HepG2 (cell line): ENCODE results near the gene TFF1. TPM values are rescaled to one million over a fixed set of nuclear protein-coding genes. Genes with fewer than 3 reads are reported as not detected.

ENCODE experiments used
- AGO2 ChIP-seq: fragments of 200-400 bp; formaldehyde crosslinking; optimal IDR thresholded peaks from 2 replicates; pipeline ENCODE3; 2017; ENCODE audit warnings: mild to moderate bottlenecking, low read depth, low read length, moderate library complexity
- CREB3 ChIP-seq: sonication (generic); formaldehyde crosslinking; IDR thresholded peaks from 2 replicates; pipeline ENCODE4 v1.5.0; 2020; ENCODE audit warnings: missing genetic modification reagents
- FOXP1 ChIP-seq, 2 experiments: fragments of 450-650 bp in 1 of 2; IDR thresholded peaks; 2 replicates each; pipeline ENCODE4 v1.6.1; 2017 to 2018; ENCODE audit warnings: antibody characterized with exemption in 1 of 2
- MAX ChIP-seq: IDR thresholded peaks from 2 replicates; pipeline ENCODE4 v1.6.1; 2012; ENCODE audit warnings: inconsistent platforms
- RBM39 ChIP-seq: fragments of 200-400 bp; formaldehyde crosslinking; IDR thresholded peaks from one replicate; pipeline ENCODE4 v1.6.1; 2018; ENCODE audit warnings: antibody characterized with exemption, mild to moderate bottlenecking, low read depth, low read length; ENCODE audit not compliant: poor library complexity, severe bottlenecking
- SIX1 ChIP-seq: sonication (generic); formaldehyde crosslinking; IDR thresholded peaks from 2 replicates; pipeline ENCODE4 v1.4.0; 2020; ENCODE audit warnings: missing genetic modification reagents, borderline replicate concordance
- TEAD2 ChIP-seq: sonication (generic); formaldehyde crosslinking; IDR thresholded peaks from 2 replicates; pipeline ENCODE4 v1.9.0; 2021; ENCODE audit warnings: missing genetic modification reagents
- ZBTB49 ChIP-seq: sonication (generic); formaldehyde crosslinking; IDR thresholded peaks from 2 replicates; pipeline ENCODE4 v1.4.0; 2020; ENCODE audit warnings: missing genetic modification reagents, borderline replicate concordance
- ZNF550 ChIP-seq: sonication (generic); formaldehyde crosslinking; IDR thresholded peaks from 2 replicates; pipeline ENCODE4 v1.4.0; 2020; ENCODE audit warnings: mild to moderate bottlenecking, missing genetic modification reagents, borderline replicate concordance
- ZNF766 ChIP-seq: sonication (generic); formaldehyde crosslinking; IDR thresholded peaks from 2 replicates; pipeline ENCODE4 v1.5.0; 2020; ENCODE audit warnings: missing genetic modification reagents, borderline replicate concordance
- polyA plus RNA-seq, 8 experiments: library from polyadenylated mRNA; depleted of rRNA in 3 of 8; stranded (reverse) in 7 of 8; unstranded in 1 of 8; fragments of >200 nt; fragmentation: Illumina TruSeq in 4 of 8; extraction: Trizol in 4 of 8; gene quantifications; 2 replicates each; pipeline versions ENCODE4 v1.2.1 to v1.2.3, GENCODE V29; 2011 to 2016; ENCODE audit warnings: low read depth in 4 of 8, missing spikeins in 1 of 8, mixed read lengths in 1 of 8; ENCODE audit not compliant: insufficient read depth in 1 of 8
- total RNA-seq, 5 experiments: library from RNA; depleted of rRNA; stranded (reverse); fragments of >200 nt; fragmentation: Illumina TruSeq; extraction: Trizol; gene quantifications; 2 replicates each; pipeline ENCODE4 v1.2.3, GENCODE V29; 2016; ENCODE audit warnings: low read depth in 1 of 5
- TF ChIP-seq, protein P1 (sequence below): sonication (generic); formaldehyde crosslinking; IDR thresholded peaks from 2 replicates; pipeline ENCODE4 v1.4.0; 2020; ENCODE audit warnings: missing genetic modification reagents, borderline replicate concordance
- TF ChIP-seq, protein P2 (sequence below), 2 experiments: sonication (generic) in 1 of 2; formaldehyde crosslinking in 1 of 2; IDR thresholded peaks; 2 replicates each; pipeline versions ENCODE4 v1.6.1 to v1.9.0; 2014 to 2022; ENCODE audit warnings: antibody characterized with exemption in 1 of 2, borderline replicate concordance in 1 of 2, inconsistent platforms in 1 of 2, low read depth in 1 of 2, missing genetic modification reagents in 1 of 2

The TFF1 gene
- total and polyA plus RNA-seq, 2 of the 13 experiments (the other 11 are each of a cell fraction or from before 2014, with no cell fraction given): 0.24 to 19.4 TPM

DNA sequence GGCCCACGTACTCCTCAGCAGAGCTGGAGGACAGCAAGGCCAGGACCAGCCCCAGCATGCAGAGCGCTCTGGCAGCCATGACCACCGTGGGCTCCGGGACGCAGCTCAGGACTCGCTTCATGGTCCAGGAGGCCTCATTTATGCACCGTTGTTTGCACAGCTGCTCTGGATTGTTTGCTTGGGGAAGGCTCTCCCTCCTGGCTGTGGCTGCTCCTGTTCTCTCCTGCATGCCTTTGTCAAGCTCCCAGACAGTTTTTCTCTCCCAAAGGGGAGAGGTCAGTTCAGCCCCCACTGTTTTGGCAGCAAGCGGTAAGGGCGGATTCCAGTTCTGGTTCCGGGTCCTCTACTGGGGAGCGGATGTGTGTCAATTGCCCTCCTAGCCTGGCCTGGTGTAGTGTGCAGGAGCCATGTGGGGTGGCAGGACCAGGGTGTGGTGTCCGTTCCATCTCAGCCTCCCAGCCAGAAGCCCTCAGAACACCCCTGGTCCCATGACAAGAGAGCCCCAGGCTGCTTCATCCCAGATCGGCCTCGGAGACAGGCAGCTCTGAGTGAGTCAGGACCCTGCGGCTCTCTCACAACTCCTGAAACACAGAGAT lies 50.9 kb downstream of the TFF1 start, which contains the start of gene TFF3 (continued):
- TF ChIP-seq, protein P1, sequence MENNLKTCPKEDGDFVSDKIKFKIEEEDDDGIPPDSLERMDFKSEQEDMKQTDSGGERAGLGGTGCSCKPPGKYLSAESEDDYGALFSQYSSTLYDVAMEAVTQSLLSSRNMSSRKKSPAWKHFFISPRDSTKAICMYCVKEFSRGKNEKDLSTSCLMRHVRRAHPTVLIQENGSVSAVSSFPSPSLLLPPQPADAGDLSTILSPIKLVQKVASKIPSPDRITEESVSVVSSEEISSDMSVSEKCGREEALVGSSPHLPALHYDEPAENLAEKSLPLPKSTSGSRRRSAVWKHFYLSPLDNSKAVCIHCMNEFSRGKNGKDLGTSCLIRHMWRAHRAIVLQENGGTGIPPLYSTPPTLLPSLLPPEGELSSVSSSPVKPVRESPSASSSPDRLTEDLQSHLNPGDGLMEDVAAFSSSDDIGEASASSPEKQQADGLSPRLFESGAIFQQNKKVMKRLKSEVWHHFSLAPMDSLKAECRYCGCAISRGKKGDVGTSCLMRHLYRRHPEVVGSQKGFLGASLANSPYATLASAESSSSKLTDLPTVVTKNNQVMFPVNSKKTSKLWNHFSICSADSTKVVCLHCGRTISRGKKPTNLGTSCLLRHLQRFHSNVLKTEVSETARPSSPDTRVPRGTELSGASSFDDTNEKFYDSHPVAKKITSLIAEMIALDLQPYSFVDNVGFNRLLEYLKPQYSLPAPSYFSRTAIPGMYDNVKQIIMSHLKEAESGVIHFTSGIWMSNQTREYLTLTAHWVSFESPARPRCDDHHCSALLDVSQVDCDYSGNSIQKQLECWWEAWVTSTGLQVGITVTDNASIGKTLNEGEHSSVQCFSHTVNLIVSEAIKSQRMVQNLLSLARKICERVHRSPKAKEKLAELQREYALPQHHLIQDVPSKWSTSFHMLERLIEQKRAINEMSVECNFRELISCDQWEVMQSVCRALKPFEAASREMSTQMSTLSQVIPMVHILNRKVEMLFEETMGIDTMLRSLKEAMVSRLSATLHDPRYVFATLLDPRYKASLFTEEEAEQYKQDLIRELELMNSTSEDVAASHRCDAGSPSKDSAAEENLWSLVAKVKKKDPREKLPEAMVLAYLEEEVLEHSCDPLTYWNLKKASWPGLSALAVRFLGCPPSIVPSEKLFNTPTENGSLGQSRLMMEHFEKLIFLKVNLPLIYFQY (CRISPR knock-in tag): no peak
- TF ChIP-seq SIX1 (CRISPR knock-in tag) (no peak), ZNF766 (no peak), CREB3 (CRISPR knock-in tag) (no peak), TEAD2 (CRISPR knock-in tag) (no peak), ZNF550 (CRISPR knock-in tag) (no peak), MAX (peak; percentile 60), AGO2 (no peak), ZBTB49 (CRISPR knock-in tag) (no peak), FOXP1 (IDR thresholded peaks at IDR 0.05) (no peak), FOXP1 (CRISPR knock-in tag; IDR thresholded peaks at IDR 0.05) (0 out of 2 replicates have a peak, but pooled peaks have one; percentile 15), RBM39 (no peak)
- TF ChIP-seq, protein P2, sequence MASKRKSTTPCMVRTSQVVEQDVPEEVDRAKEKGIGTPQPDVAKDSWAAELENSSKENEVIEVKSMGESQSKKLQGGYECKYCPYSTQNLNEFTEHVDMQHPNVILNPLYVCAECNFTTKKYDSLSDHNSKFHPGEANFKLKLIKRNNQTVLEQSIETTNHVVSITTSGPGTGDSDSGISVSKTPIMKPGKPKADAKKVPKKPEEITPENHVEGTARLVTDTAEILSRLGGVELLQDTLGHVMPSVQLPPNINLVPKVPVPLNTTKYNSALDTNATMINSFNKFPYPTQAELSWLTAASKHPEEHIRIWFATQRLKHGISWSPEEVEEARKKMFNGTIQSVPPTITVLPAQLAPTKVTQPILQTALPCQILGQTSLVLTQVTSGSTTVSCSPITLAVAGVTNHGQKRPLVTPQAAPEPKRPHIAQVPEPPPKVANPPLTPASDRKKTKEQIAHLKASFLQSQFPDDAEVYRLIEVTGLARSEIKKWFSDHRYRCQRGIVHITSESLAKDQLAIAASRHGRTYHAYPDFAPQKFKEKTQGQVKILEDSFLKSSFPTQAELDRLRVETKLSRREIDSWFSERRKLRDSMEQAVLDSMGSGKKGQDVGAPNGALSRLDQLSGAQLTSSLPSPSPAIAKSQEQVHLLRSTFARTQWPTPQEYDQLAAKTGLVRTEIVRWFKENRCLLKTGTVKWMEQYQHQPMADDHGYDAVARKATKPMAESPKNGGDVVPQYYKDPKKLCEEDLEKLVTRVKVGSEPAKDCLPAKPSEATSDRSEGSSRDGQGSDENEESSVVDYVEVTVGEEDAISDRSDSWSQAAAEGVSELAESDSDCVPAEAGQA (IDR thresholded peaks at IDR 0.05; ENCODE audit: low read depth): no peak
- TF ChIP-seq, protein P2 (CRISPR knock-in tag; IDR thresholded peaks at IDR 0.05; ENCODE audit: borderline replicate concordance): no peak
